Amygdala (tissue), 56 donors: ENCODE results near the gene FHIT.
A peak's percentile ranks its signal among the peaks of the same experiment; 100 is the strongest.
"Not testable (repeated sequence)": the region's sequence is repeated elsewhere in the genome, so short reads cannot be mapped to it uniquely, and the experiment has no call there.

Experiments
- DNase-seq, 56 donors: peaks; one replicate each; lab custom pipeline; 2025; lab: John Stamatoyannopoulos, UW

Gene FHIT

DNA sequence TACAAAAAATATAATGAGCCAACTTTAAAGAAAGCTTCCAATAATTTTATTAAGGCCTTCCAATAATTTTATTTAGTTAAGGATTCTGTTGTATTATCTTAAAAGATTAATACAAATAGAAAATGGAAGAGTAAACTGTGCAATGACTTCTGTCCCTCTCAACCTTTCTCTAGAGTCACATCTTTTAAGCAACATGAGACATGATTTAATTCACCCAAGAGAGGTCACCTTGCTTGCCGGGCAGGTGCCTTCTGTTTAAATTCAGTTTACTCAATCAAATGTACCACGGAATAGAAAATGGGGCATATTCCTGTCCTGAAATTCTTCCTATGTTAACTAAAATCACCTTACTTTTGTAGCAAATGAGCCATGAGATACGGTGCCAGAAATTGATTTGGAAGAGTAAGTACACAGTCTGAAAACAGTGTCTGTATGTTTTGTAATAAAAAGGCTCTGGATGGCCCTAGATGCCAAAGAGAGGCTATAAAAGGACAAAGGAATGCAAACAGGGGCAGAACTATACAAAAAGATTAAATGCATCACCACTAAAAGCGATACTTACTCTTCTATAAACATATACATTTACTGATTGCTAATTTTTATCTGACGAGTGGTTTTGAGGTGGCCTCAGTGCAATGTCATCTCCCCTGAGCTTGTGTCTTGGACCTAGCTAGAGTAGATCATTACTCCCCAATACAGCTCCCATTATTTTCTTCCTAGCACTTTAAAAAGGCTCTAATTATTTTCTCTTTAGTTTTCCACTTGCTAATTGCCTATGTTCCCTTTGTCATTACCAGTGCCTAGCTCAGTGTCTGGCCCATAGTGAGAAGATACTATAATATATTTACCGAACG, 134.0 kb downstream of the FHIT start:
- no peak for DNase-seq

DNA sequence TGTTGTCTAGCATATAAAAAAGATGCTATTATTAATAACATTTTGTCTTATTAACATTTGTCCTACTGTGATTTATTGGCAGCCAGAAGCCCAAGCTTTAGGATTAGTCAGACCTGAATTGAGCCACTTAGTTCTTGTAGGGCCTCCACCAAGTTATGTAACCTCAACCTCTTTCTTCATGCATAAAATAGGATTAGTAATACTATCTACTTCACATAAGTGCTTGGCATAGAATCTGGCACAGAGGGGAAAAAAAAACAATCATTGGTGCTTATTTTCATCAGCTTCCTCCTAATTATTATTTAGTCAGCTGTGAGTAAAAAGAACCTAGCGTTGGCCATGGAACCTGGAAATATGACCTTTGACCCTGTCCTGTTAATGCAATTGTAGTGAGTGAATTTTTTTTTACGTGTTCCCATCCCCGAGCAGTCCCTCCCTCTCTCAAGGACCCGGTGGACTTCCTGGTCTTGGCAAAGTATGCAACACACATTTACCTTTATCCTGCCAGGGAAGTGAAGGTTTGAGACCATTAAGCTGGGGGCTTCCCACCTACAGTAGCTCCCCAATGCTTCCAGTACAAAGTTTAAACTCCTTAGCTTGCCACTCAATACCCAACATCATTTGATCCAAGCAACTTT, 136.8 kb downstream of the FHIT start:
- DNase-seq = no peak

- DNase-seq = no peak
Measured at GRCh38 chr3:61111825-61112224, 139.4 kb downstream of the FHIT start.

- DNase-seq = no peak
Measured at GRCh38 chr3:61110576-61110975, 140.7 kb downstream of the FHIT start.

DNA sequence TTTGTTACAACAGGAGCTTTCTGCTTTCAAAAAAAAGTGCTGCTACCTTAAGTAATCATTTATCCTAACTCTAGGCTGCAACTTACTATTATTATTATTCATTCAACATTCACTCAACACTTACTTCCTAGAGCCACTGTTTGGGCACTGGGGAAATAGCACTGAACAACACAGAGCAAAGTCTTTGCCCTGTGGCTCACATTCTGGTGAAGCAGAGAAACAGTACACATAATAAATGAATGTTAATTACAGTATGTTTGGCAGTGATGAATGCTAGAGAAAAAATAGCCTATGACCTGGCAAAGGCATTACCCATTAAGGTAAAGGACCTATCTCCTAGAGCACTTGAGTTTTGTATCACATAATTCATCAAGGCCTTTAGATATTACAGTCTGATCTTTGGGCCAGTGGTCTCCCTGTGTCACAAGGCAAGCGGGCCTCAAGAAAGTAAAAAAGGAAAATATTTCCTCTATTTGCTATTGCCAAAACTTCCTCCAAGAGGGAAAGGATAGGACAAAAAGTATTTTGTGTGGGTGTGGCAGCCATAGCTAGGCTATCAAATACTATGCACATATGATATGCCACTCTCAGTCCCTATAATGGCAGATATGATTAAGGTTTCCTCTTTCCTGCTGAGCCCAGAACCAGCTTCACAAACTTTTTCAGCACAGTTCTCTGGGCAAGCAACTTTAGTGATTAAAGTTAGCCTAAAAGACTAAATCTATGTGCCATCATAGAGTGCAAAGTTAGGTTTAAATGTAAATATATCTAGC, 142.8 kb downstream of the FHIT start:
- DNase-seq = no peak

DNA sequence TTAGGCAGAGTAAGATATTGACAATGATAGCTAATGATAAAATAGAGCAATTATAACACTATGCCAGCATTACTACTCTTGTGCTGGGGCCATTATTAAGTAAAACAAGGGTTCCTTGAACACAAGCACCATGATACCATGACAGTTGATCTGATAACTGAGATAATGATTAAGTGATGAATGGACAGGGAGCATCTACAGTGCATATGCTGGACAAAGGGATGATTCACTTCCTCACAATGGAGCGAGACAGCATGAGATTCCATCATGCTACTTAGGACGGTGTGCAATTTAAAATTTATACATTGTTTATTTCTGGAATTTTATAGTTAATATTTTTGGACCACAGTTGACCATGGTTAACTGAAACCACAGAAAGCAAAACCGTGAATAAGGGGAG, 156.6 kb downstream of the FHIT start:
- DNase-seq = no peak

DNA sequence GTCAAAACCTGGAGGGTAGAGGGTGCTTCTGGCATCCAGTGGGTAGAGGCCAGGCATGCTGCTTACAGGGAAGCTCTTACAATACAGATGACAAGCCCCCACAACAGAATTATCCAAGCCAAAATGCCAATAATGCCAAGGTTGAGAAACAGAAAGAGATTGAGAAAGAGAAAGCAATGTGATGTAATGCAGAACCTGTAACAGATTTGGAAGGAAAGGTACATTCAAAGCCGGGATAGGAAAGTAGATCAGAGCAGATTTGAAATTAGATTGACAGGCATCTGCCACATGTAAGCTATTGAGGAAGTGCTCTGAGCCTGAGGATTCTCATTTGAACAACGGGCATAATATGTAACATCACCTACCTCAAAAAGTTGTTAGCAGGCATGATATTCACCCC, 157.9 kb downstream of the FHIT start:
- no peak for DNase-seq

- no peak for DNase-seq
Measured at GRCh38 chr3:61092870-61093269, 158.4 kb downstream of the FHIT start.

- DNase-seq = no peak
Measured at GRCh38 chr3:61090389-61091169, 160.7 kb downstream of the FHIT start.

GRCh38 chr3:61087465-61087864, 163.8 kb downstream of the FHIT start:
- DNase-seq = no peak

- DNase-seq = no peak
Measured at GRCh38 chr3:61081554-61081953, 169.7 kb downstream of the FHIT start.

- DNase-seq = peak in 3 of 56 donors; percentile 1 to 8 (median 1)
Measured at GRCh38 chr3:61080737-61081445, 170.4 kb downstream of the FHIT start.

- DNase-seq = no peak
Measured at GRCh38 chr3:61078048-61078752, 173.1 kb downstream of the FHIT start.

DNA sequence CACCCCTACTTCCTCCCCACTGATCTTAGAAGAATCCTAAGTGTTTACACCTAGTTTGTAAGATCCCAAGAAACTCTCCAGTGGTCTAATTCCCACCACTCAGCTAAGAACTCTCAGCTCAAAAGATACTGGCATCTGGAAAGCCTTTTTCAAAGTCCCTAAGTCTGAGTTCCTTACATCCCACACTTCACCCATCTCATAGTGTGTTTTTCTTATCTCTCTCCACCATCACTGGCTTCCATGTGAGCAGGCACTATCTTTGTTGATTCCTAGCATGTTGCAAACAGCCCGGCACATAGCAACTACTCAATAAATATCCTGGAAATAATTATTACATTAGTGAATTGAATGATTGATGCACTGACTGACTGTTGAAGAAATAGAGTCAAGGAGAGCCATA, 173.7 kb downstream of the FHIT start:
- DNase-seq = no peak

- DNase-seq = no peak
Measured at GRCh38 chr3:61074783-61075182, 176.5 kb downstream of the FHIT start.

DNA sequence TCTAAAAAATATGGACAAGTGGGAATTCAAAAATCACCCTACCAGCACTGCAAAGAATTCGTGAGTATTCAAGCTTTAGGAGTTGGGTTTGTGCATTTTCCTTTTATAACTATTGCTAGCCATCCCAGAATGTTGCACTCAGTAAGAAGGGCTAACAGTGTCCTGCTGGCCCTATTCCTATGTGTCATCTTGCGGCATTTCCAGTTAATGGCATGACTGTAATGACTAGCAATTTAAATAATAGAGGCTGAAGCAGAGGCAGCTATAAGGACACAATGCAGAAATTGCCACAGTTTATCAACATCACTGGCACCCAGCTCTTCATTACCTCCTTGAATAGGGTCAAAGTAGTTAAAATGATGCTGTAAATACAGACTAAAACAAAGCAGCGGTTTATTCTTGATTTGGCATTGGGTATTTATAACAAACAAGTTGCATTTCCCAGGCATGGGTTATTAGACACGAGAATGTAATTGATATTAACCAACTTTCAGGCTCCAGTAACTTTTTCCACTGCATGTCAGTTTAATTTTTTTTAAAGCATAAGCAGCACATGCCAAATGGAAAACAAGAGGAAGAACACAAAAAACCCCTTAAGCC, 177.6 kb downstream of the FHIT start:
- no peak for DNase-seq

DNA sequence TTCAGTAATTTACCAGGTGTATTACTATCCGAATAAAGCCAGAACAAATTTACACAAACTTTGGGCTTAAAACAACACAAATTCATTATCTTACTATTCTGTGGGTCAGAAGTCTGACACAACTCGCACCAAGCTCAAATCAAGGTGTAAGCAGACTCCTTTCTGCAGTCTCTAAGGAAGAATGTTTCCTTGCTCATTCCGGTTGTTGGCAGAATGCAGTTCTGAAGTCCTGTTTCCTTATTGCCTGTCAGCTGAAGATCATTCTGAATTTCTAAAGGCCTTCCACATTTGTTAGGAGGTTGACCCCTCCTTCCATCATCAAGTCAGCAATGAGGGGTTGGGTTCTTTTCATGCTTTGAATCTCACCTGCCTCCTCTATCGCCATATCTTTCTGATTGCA, 183.2 kb downstream of the FHIT start:
- no peak for DNase-seq

DNA sequence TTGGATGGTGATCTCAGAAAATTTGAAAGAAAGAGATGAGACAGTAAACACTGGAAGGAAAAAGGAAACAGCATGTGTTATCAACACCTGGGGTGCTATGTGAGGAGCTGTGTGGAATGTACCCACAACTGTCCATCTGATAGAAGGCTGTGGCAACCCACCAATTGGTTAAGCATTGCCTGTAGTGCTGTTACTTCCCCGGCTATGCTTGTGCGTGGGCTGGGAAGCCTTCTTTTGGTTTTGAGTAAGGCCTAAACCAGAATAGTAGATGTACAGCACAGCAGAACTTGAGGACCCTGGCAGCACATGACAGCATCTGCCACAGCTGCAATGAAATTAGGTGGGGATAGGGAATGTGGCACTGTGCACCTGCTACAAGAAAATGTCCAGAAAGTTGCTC, 184.5 kb downstream of the FHIT start:
- DNase-seq = no peak

DNA sequence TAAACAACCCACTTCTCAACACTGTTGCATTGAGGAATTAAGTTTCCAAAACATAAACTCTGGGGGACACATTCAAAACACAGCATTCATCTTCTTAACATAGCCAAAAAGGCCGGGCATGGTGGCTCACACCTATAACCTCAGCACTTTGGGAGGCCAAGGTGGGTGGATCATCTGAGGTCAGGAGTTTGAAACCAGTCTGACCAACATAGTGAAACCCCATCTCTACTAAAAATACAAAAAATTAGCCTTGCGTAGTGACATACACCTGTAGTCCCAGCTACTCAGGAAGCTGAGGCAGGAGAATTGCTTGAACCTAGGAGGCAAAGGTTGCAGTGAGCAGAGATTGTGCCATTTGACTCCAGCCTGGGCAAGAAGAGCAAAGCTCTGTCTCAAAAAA, 185.0 kb downstream of the FHIT start:
- not testable (repeated sequence) for DNase-seq
